Colonic mucosa (tissue), 4 donors: ENCODE measurements around the gene DRAXIN. TPM values are rescaled to one million over a fixed set of nuclear protein-coding genes. Genes with fewer than 3 reads are reported as not detected.

Source experiments
- DNase-seq: peaks from one replicate; pipeline ENCODE4 v3.0.0-alpha.2; 2020
- H3K27ac ChIP-seq: fragments of 200-600 bp; one replicate; pipeline ENCODE4 v1.8.0; 2021
- H3K27me3 ChIP-seq: fragments of 200-600 bp; one replicate; pipeline ENCODE4 v1.8.0; 2021
- H3K36me3 ChIP-seq: fragments of 200-600 bp; one replicate; pipeline ENCODE4 v1.8.0; 2021
- H3K4me1 ChIP-seq: fragments of 200-600 bp; one replicate; pipeline ENCODE4 v1.8.0; 2021; ENCODE audit warnings: mild to moderate bottlenecking
- H3K4me3 ChIP-seq: fragments of 200-600 bp; one replicate; pipeline ENCODE4 v1.8.0; 2021
- H3K9ac ChIP-seq, 2 donors: one replicate each; pipeline ENCODE4 v1.7.0; 2013; ENCODE audit warnings: control low read depth in 2 of 2, low read depth in 2 of 2, low read length in 2 of 2
- H3K9me3 ChIP-seq: fragments of 200-600 bp; one replicate; pipeline ENCODE4 v1.8.0; 2021
- CTCF ChIP-seq: fragments of 200-600 bp; IDR thresholded peaks from one replicate; pipeline ENCODE4 v1.8.0; 2022; ENCODE audit warnings: antibody characterized with exemption, mild to moderate bottlenecking
- intact Hi-C: fragments of 100-400 bp; cut with DNase I; formaldehyde crosslinking; loops from one replicate; pipeline ENCODE4 v1.14.1; 2022
- total RNA-seq, 2 donors: library from RNA; stranded (reverse); fragmentation: NEBNext Ultra II Directional in 1 of 2; extraction: Animal tissue kit (Norgen Biotek cat#: 25700) in 1 of 2; gene quantifications; one replicate each; pipeline ENCODE4 v1.2.1, GENCODE V29; 2021
- donor health status: healthy.
- donor health status: DM: no; HTN: no; CAD: no.
- donor health status: DM: no; HTN: no; CAD: no.

The DRAXIN gene
- total RNA-seq, 2 donors from 2014 or later = 0.05 TPM

DNA sequence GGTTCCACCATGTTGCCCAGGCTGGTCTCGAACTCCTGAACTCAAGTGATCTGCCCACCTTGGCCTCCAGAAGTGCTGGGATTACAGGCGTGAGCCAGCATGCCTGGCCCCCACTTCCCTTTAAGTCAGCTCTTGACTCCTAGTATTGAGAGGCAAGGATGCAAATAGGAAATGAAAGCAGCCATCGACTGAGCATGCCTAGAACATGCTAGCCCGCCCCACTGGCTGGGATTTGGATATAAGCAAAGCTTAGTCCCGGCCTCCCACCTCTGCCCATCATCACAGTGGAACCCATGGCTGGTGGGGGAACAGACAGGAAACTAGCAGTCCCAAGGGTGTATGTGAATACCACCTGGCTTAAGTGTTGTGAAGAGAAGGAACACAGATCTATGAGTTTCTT lies 80.9 kb downstream of the DRAXIN start:
- Histone ChIP-seq H3K36me3 (no peaks in the 10 kb centered on the region), H3K27me3 (no peaks in the 10 kb centered on the region), H3K27ac (no peak overlapping the region), H3K4me1 (no peaks in the 10 kb centered on the region), H3K9me3 (no peaks in the 10 kb centered on the region), H3K4me3 (no peak overlapping the region), H3K9ac (no peak overlapping the region)
- no peak for DNase-seq
- intact Hi-C loops = no loop called here
- no peak for TF ChIP-seq CTCF

- H3K9me3 ChIP-seq = no peaks in the 10 kb centered on the region
- no peak overlapping the region for H3K4me3 ChIP-seq
- no peak for TF ChIP-seq CTCF
- no peak overlapping the region for H3K27ac ChIP-seq
- no peaks in the 10 kb centered on the region for H3K4me1 ChIP-seq
- DNase-seq = no peak
- intact Hi-C loops = no loop called here
- H3K27me3 ChIP-seq = no peaks in the 10 kb centered on the region
- no peaks in the 10 kb centered on the region for H3K36me3 ChIP-seq
- no peak overlapping the region for H3K9ac ChIP-seq
Measured at GRCh38 chr1:11774753-11775152, 83.2 kb downstream of the DRAXIN start.

Other genes with a start within 250 kb of the DRAXIN start
- gene DISP3, start 212.6 kb upstream of the DRAXIN start, total RNA-seq = under 1 TPM; 0.10 to 0.13 TPM
- gene FBXO2, start 37.3 kb upstream of the DRAXIN start, total RNA-seq = 1 to 10 TPM; 1.2 TPM
- gene FBXO44, start 36.8 kb upstream of the DRAXIN start, total RNA-seq = 1 to 10 TPM; 5.3 to 7.5 TPM
- gene FBXO6, start 27.5 kb upstream of the DRAXIN start, total RNA-seq = 10 to 100 TPM in 1 of 2 donors, 1 to 10 TPM in 1; 9.2 to 12.4 TPM
- gene MAD2L2, start 10.6 kb upstream of the DRAXIN start, total RNA-seq = 10 to 100 TPM in 1 of 2 donors, 1 to 10 TPM in 1; 8.5 to 12.4 TPM
- 10 to 100 TPM; 18.2 to 34.9 TPM for gene AGTRAP, start 44.4 kb downstream of the DRAXIN start, total RNA-seq
- gene C1orf167, start 70.5 kb downstream of the DRAXIN start, total RNA-seq = not detected
- 10 to 100 TPM; 23.8 to 30.4 TPM for gene MTHFR, start 114.3 kb downstream of the DRAXIN start, total RNA-seq
- gene CLCN6, start 114.5 kb downstream of the DRAXIN start, total RNA-seq = 10 to 100 TPM in 1 of 2 donors, 1 to 10 TPM in 1; 8.4 to 14.5 TPM
- gene NPPA, start 156.1 kb downstream of the DRAXIN start, total RNA-seq = 1 to 10 TPM in 1 of 2 donors, not detected in 1; 3.1 TPM
- gene NPPB, start 167.2 kb downstream of the DRAXIN start, total RNA-seq = not detected
- 100 to 1,000 TPM; 110 to 128 TPM for gene KIAA2013, start 234.7 kb downstream of the DRAXIN start, total RNA-seq
- 10 to 100 TPM; 72.5 to 83.9 TPM for gene PLOD1, start 243.0 kb downstream of the DRAXIN start, total RNA-seq